ENCODE results near the gene DENND4A.

DENND4A gene

GRCh38 chr15:65659502-65660052, 132.5 kb downstream of the DENND4A start:
- no peak for DNase-seq

- no peak for DNase-seq
These were observed 136.6 kb downstream of the DENND4A start for GRCh38 chr15:65655457-65655856.

- no peak for DNase-seq
These were observed 137.1 kb downstream of the DENND4A start for GRCh38 chr15:65655026-65655425.

GRCh38 chr15:65653801-65654521, 138.1 kb downstream of the DENND4A start:
- no peak for DNase-seq

GRCh38 chr15:65653341-65653740, 138.8 kb downstream of the DENND4A start:
- DNase-seq: no peak

GRCh38 chr15:65651831-65652749, 140.0 kb downstream of the DENND4A start:
- DNase-seq: no peak

- DNase-seq: no peak
These were observed 141.1 kb downstream of the DENND4A start for GRCh38 chr15:65651042-65651322.

GRCh38 chr15:65650312-65651041, 141.6 kb downstream of the DENND4A start:
- DNase-seq: no peak

GRCh38 chr15:65646486-65646885, 145.6 kb downstream of the DENND4A start:
- no peak for DNase-seq

GRCh38 chr15:65645392-65645791, 146.7 kb downstream of the DENND4A start:
- no peak for DNase-seq

GRCh38 chr15:65644282-65644681, 147.8 kb downstream of the DENND4A start:
- no peak for DNase-seq

GRCh38 chr15:65642594-65642993, 149.5 kb downstream of the DENND4A start:
- DNase-seq: no peak

GRCh38 chr15:65641768-65642475, 150.2 kb downstream of the DENND4A start:
- DNase-seq: peak; percentile 81

- DNase-seq: no peak
These were observed 152.6 kb downstream of the DENND4A start for GRCh38 chr15:65639509-65639908.

- peak; percentile 90 for DNase-seq
These were observed 153.4 kb downstream of the DENND4A start for GRCh38 chr15:65638681-65639089.

GRCh38 chr15:65638109-65638508, 154.0 kb downstream of the DENND4A start:
- no peak for DNase-seq

GRCh38 chr15:65634356-65634755, 157.7 kb downstream of the DENND4A start:
- no peak for DNase-seq

- no peak for DNase-seq
These were observed 158.3 kb downstream of the DENND4A start for GRCh38 chr15:65633752-65634151.

- no peak for DNase-seq
These were observed 159.2 kb downstream of the DENND4A start for GRCh38 chr15:65632780-65633375.

GRCh38 chr15:65631503-65631902, 160.6 kb downstream of the DENND4A start:
- no peak for DNase-seq

GRCh38 chr15:65630760-65631159, 161.3 kb downstream of the DENND4A start:
- no peak for DNase-seq

- no peak for DNase-seq
These were observed 162.5 kb downstream of the DENND4A start for GRCh38 chr15:65629548-65629947.
